GM19328 (cell line): ENCODE results near the gene TNFRSF12A.

Experiments
- ATAC-seq: cut with Tn5 transposase; IDR thresholded peaks from one replicate; pipeline ENCODE4 v1.9.1; 2021; ENCODE audit warnings: mild to moderate bottlenecking, moderate library complexity; ENCODE audit not compliant: unreplicated experiment

Gene TNFRSF12A, protein sequence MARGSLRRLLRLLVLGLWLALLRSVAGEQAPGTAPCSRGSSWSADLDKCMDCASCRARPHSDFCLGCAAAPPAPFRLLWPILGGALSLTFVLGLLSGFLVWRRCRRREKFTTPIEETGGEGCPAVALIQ

DNA sequence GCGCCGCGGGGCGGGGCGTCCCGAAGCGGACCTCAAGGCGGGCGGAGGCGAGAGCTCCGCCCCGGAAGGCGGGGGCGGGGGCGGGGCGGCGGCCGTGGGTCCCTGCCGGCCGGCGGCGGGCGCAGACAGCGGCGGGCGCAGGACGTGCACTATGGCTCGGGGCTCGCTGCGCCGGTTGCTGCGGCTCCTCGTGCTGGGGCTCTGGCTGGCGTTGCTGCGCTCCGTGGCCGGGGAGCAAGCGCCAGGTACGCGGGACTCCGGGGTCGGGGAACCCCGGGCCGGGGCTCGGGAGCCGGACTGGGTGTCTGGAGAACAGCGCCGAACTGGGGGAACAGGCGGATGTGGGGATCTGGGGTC, at the start of gene TNFRSF12A:
Gene TNFRSF12A, plus strand, starts transcription at position 122 of the 357 bp plus-strand sequence. Its CDS starts 30 bp downstream, at position 152.
- ATAC-seq, result no peak

- ATAC-seq, result no peak
Measured at GRCh38 chr16:2970563-2970962, 49.6 kb upstream of the TNFRSF12A start.

DNA sequence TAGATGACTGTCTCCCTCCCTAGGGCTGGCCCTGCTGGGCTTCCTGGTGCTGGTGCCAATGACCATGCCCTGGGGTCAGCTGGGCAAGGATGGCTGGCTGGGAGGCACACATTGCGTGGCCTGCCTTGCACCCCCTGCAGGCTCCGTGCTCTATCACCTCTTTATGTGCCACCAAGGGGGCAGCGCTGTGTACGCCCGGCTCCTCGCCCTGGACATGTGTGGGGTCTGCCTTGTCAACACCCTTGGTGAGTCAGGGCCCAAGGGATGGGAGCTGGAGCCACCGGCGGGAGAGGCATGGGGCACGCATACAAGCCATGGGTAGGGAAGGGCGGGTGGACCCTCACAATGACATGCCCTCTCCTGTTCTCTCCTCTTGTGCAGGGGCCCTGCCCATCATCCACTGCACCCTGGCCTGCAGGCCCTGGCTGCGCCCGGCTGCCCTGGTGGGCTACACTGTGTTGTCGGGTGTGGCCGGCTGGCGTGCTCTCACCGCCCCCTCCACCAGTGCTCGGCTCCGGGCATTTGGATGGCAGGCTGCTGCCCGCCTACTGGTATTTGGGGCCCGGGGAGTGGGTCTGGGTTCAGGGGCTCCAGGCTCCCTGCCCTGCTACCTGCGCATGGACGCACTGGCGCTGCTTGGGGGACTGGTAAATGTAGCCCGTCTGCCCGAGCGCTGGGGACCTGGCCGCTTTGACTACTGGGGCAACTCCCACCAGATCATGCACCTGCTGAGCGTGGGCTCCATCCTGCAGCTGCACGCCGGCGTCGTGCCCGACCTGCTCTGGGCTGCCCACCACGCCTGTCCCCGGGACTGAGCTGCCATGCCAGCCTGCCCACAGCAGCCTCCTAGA, 48.8 kb upstream of the TNFRSF12A start:
- no peak for ATAC-seq

GRCh38 chr16:2971985-2972784, 48.0 kb upstream of the TNFRSF12A start:
- ATAC-seq, result no peak

DNA sequence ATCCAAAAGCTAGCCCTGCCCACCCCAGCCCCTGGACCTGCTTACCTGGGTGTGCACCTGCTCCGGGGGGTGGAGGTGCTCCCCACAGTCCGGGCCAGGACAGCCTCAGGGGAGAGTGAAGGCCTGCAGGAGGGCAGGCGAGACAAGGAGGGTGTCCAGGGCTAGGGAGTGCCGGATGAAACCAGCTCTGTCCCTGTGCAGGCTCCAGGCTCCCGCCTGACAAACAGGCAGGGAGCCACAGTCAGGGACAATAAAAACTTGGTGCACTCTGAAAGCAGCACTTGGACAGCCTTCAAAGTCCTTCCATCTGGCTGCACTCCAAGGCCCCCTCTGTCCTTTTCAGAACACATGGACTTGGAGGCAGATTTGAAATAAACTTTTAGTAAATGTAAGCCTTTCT, 47.1 kb upstream of the TNFRSF12A start:
- ATAC-seq, result no peak

- ATAC-seq, result no peak
Measured at GRCh38 chr16:2973605-2974318, 46.4 kb upstream of the TNFRSF12A start.

- ATAC-seq, result no peak
Measured at GRCh38 chr16:2974319-2975056, 45.7 kb upstream of the TNFRSF12A start.

GRCh38 chr16:2975161-2975795, 44.9 kb upstream of the TNFRSF12A start:
- no peak for ATAC-seq

GRCh38 chr16:2976201-2976600, 44.0 kb upstream of the TNFRSF12A start:
- no peak for ATAC-seq

GRCh38 chr16:2976673-2977072, 43.5 kb upstream of the TNFRSF12A start:
- ATAC-seq, result no peak

DNA sequence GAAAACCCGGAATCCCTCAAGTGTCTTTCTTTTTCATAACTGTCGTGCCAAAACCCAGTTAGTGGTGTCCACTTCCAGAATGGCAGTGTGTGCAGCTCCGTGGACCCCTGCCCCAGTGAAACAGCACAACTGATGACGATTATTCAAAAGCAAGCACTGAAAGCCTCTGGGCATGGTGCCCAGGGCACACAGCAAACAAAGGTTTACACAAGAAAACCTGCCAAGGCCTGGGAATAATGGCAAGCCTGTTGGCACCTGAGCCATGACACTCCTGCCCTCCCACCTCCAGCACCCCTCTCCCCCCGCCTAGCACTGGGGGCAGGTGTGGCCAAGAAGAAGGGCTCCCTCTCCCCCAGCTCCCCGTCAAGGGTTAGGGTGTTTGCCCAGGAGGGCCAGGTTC, 42.7 kb upstream of the TNFRSF12A start:
- ATAC-seq, result no peak

- ATAC-seq, result no peak
Measured at GRCh38 chr16:2979669-2980226, 40.4 kb upstream of the TNFRSF12A start.

- ATAC-seq, result peak; percentile 75
Measured at GRCh38 chr16:2980227-2981176, 39.7 kb upstream of the TNFRSF12A start, which contains the start of gene PKMYT1. TSS of gene PKMYT1 (minus strand) at chr16:2980446. CDS start at chr16:2979657, 789 bp downstream.

- no peak for ATAC-seq
Measured at GRCh38 chr16:2981177-2981898, 38.8 kb upstream of the TNFRSF12A start.

GRCh38 chr16:2981899-2982250, 38.3 kb upstream of the TNFRSF12A start:
- no peak for ATAC-seq

GRCh38 chr16:2982402-2982801, 37.8 kb upstream of the TNFRSF12A start:
- no peak for ATAC-seq

DNA sequence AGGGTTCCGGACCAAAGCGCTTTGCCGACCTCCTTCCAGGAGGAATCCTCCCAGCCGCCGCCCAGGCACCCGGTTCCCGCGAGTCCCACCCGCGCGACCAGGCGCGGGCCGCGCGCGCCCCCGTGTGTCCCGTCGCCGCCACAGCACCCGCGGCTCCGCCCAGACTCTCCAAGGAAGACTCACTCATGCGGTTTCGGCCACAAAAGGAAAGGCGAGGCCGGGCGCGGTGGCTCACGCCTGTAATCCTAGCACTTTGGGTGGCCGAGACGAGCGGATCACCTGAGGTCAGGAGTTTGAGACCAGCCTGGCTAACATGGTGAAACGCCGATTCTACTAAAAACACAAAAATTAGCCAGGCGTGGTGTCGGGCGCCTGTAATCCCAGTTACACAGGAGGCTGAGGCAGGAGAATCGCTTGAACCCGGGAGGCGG, 36.4 kb upstream of the TNFRSF12A start:
- ATAC-seq, result no peak

DNA sequence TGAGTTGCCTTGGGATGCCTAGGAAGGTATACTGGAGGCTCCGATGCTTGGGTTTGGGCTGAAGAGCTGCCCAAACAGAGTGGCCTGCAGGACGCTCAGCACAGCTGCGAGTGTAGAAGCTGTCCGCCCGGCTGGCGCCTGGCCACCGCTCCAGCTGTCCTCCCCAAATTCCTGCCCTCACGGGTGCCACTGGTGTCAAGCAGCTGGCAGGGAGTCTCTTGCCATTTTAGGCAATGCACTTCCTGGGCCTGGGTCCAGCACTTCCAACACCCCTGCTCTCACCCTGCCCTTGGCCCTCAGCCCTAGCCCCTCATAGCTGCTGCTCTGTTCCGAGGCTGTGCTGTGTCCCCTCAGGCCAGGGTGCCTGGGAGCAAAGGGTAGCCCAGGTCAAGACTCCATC, 34.7 kb upstream of the TNFRSF12A start:
- no peak for ATAC-seq
